SKM-1 (cell line): ENCODE measurements around the gene SH3PXD2A.

Experiments
- DNase-seq: peaks from one replicate; lab custom pipeline; 2025; ENCODE audit not compliant: unreplicated experiment; lab: John Stamatoyannopoulos, UW

Gene SH3PXD2A

GRCh38 chr10:103692952-103693811 lies 162.2 kb downstream of the SH3PXD2A start:
- no peak for DNase-seq

- no peak for DNase-seq
Measured at GRCh38 chr10:103692436-103692951, 162.9 kb downstream of the SH3PXD2A start.

DNA sequence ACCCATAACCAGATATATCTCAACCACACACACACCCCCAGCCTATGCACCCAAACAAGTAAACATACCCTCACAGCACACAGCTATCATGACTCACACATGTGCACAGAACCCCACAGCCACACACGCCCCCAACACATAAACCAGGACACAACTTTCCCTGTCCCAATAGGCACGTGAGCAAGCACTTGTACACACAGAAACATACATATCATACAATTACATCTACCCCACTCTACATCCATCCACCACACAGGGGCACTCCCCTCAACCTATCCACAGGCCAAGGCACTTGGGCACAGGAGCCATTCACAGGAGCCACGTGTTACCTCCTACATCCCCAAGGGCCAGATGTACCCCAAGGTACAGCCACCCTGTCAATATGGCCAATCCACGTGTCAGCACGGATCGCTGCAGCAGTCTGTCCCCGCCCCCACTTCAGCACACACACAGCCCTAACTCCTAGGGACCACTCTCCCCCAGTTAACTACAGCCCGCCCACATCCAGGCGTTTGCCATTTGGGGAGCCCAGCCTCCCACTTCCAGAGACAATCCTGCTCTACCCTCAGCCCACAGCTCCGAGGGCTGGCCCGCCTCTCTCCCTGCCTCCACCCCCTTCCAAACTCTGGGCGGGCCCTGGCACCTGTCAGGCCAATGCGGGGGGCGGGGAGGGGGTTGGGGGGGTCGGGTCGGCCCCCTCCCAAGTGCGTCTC lies 163.5 kb downstream of the SH3PXD2A start:
- DNase-seq = no peak

- no peak for DNase-seq
Measured at GRCh38 chr10:103691267-103691666, 164.1 kb downstream of the SH3PXD2A start.

GRCh38 chr10:103690281-103690680 lies 165.1 kb downstream of the SH3PXD2A start:
- DNase-seq = no peak

DNA sequence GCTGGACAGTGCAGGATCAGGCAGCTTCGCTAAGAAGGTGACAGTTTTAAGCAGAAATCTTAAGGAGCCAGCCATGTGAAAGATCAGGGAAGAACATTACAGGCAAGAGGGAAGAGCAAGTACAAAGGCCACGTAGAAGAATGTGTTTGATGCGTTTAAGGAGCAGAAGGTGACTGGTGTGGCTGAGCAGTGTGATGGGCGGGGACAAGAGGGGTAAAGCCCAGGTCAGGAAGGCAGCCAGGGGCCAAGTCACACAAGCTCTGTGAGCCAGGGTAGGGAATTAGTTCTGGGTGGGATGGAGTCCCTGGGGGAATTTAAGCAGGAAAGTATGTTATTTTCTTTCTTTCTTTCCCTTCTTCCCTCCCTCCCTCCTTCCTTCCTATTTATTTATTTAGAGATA lies 166.9 kb downstream of the SH3PXD2A start:
- DNase-seq = no peak

DNA sequence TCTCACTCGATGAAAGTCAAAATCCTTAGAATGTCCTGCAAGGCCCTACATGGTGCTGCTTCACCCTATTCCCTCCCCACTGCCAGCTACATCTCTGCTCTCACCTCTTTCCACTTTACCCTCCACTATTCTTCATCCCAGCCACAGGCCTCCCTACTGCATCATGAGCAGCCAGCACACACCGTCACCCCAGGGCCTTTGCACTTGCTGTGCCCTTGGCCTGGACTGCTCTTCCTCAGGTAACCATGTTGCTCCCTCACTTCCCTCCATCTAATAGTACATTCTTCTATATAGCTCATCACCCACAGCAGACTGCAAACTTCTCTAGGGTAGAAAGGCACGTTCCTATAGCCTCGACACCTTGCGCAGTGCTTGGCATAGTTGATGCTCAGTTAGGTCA lies 167.7 kb downstream of the SH3PXD2A start:
- DNase-seq = no peak

- DNase-seq = no peak
Measured at GRCh38 chr10:103687172-103687571, 168.2 kb downstream of the SH3PXD2A start.

DNA sequence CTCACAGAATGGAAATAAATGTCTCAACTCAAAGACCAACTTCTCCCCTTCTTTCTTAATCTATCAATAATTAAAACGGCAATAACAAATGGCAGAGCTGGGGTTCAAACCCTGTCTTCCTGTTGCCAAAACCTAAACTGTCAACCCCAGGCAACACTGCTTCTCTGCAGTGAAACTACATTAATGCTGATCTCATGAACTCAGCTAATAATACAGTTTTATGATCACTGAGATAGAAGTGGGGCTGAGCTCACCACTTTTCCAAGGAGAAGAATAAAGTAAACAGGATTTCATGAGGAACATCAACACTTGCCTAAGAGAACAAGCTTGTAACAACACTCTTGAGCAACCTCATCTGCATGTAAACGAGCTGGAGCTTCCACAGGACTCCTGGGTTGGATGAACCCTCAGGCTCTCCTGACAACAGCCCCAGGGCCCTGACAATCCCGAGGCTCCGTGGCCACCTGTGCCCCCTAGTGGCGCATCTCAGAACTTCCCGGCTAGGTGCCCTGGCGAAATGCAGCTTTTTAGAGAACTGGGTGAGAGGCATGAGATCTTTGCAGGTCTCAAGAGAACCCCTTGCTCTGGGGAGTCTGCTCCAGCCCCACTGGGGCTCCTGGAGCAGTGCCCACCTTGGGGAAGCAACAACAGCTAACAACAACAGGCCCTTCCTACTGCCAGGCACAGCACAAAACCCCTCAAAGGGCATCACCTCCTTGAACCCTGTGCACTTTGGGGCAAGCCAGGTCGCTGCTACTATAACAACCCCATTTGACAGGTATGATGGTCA lies 169.3 kb downstream of the SH3PXD2A start:
- DNase-seq = peak; percentile 32

DNA sequence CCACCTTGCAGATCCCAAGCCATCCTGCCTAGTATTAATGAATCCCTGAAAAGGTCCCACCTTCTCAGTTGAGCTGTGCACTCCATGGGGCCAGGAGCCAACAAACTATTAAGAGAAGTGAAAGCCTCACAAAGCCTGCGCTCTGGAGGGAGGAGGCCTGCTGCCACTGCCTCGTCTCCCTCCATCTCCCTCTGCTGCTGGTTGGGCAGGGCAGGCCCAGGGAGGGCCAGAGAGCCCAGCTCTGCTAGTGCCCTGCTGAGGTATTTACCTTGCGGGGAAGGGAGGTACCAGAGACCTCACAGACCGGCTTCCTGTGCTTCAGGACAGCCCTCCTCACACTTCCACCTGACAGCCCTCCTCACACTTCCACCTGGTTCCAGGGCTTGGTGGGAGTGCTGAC lies 171.5 kb downstream of the SH3PXD2A start:
- no peak for DNase-seq

GRCh38 chr10:103682631-103683030 lies 172.7 kb downstream of the SH3PXD2A start:
- DNase-seq = no peak

DNA sequence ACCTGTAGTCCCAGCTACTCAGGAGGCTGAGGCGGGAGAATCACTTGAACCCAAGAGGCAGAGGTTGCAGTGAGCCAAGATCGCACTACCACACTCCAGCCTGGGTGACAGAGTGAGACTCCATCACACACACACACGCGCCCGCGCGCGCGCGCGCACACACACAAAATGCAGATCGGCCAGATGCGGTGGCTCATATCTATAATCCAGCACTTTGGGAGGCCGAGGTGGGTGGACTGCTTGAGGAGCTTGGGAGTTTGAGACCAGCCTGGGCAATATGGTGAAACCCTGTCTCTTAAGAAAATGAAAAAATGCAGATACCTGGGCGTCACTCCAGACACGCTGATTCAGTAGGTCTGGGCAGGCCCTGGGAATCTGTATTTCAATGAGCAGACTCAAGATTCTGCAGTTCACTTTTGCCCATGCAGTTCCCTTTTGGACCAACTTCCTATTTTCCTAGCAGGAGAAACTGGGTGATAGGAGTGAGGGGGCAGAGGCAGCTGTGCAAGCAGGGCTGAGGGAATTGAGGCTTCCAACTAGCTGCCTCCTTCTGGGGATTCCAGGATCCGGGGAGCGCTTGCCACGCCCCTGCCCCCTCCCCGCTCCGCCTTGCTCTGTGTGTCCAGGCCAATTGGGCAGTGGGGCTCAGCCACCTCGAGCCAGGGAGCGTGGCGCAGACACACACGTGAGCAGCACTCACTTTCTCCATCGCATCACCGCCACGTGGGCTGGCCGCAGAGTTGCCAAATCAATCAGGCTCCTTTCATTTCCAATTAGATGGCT lies 173.6 kb downstream of the SH3PXD2A start:
- no peak for DNase-seq

- no peak for DNase-seq
Measured at GRCh38 chr10:103680869-103681236, 174.5 kb downstream of the SH3PXD2A start.

DNA sequence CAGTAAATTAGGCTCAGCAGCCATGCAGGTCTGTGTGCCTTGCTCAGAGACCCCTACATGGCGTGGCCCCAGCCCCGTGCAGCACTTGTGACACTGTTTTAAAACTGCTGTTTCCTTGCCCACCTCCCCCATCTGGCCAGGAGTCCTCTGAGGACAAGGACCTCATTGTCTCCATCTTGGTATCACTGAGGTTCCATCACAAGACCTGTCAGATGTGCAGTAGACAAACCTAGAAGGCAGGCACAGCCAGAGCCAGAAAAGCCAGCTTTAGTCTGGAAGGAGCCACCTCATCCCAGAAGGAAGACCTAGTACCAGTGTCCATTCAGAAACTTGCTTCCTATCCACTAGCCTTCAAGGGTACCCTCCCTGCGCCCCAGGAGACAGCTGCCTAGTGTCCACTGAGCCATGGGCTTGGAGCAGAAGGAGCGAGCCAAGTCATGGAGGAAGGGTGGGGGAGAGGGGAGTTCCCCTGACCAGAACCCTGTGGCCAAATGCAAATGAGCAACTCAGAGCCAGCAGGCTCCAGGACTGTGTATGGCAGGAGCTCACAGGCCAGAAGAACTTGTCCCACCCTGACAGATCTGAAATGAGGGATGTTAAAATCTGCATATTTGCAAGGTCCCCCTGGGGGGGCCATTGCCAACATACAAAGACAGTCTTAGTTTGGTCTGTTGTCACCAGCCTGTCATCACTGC lies 176.1 kb downstream of the SH3PXD2A start:
- no peak for DNase-seq

DNA sequence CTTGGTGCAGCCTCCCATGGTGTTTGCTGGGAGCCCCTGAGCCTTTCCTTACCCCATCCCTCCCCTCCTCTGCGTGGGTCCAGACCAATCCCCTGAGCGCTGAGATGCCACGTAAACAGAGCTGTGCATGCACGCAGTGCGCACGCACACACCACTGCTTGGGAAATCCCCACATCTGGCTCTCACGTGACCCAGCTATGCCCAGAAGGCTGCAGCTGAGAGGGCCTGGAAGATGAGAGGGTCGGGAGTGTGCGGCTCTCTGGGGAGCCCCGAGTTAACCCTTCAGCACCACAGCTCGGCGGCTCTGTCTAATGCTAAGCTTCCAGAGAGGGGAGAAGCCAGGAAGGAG lies 177.2 kb downstream of the SH3PXD2A start:
- no peak for DNase-seq

- no peak for DNase-seq
Measured at GRCh38 chr10:103677486-103678177, 177.7 kb downstream of the SH3PXD2A start.

DNA sequence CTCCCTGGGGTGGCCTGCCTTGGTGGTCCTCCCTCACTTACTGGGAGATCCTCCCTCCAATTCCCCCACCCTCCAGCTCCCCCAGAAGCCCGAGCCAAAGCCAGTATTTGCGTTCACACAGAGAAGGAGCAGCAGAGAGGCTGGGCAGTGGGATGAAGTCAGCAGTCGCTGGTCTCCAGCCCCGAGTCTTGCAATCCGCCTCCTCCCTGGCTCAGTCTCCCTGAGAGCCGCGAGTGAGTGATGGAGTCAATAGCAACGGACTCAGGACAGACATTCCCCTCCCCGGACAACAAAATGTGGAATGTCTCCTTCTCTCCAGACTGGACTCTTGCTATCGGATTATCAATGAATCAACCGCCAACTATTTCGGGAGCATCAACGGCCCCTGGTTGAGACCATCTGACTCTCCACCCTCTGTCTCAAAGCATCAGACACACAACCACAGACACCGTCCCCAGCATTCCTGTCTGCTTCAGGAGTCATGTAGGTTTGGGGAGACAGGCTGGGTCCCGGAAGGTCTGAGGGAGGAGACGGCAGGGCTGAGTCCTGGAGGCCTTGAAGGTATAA lies 178.4 kb downstream of the SH3PXD2A start:
- DNase-seq = no peak

DNA sequence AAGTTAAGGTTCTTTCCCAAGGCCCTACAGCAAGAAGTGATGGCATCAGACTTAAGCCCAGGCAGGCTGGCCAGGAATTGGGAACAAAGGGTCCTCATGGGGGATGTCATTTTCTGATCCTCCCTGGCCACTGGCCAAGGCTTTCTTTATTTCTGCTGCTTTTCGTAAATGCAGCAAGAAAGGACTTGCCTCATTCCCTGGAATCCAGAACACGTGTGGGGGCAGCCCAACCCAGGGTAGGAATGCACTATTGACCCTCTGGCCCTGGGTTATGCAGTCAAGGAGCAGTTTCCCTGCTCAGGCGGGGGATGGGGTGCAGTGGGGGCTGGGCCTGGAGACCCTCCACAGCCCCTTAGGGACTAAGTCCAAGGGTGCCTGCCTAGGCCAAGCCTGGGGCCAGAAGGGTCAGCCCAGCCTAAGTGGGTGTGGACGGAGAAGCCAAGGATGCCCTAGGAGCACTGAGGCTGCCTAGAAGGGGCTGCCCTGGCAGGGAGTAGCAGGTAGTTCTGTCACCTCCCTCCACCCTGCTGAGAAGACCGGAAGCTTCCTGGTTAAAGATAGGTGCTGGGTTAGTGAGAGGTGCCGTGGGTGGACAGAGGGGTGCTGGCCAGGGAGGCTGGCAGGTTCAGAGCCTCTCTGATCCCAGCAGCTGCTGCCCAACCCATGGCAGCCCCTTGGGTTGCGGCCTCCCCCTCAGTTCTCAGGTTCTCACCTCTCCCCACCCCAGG lies 179.2 kb downstream of the SH3PXD2A start:
- no peak for DNase-seq

DNA sequence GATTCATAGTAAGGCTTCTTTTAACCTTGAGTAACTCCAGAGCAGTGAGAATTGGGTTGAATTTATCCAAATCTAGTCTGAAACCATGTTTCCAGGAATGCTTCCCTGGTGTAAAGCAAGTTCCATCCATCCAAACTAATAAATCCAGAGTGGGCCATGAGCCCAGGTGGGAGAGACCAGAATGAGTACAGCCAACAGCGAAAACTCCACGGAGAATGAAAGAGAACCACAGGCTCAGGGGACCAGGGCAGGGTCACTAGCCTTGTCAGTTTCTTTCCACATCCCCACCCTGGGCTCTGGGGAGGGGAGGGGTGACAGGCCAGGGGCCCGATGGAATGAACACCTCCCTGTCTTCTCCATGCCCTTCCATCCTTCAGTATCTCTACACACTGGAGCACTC lies 181.8 kb downstream of the SH3PXD2A start:
- no peak for DNase-seq
